GM18519 (cell line): ENCODE data around the gene UGT1A10.

Experiments
- ATAC-seq: cut with Tn5 transposase; IDR thresholded peaks from one replicate; pipeline ENCODE4 v1.9.1; 2021; ENCODE audit warnings: mild to moderate bottlenecking, moderate library complexity; ENCODE audit not compliant: unreplicated experiment, low FRiP score

Gene UGT1A10

GRCh38 chr2:233768076-233768475 lies 131.8 kb downstream of the UGT1A10 start:
- no peak for ATAC-seq

GRCh38 chr2:233769260-233769659 lies 133.0 kb downstream of the UGT1A10 start:
- no peak for ATAC-seq

- ATAC-seq: no peak
These were observed 135.9 kb downstream of the UGT1A10 start for GRCh38 chr2:233772153-233772552.

- ATAC-seq: no peak
These were observed 136.3 kb downstream of the UGT1A10 start for GRCh38 chr2:233772583-233772982.

GRCh38 chr2:233773854-233774253 lies 137.6 kb downstream of the UGT1A10 start:
- ATAC-seq: no peak

GRCh38 chr2:233775414-233775813 lies 139.2 kb downstream of the UGT1A10 start:
- no peak for ATAC-seq

- no peak for ATAC-seq
These were observed 141.8 kb downstream of the UGT1A10 start, which contains the start of gene MROH2A for GRCh38 chr2:233778030-233778429. MROH2A (plus strand) TSS chr2:233778330; CDS start chr2:233779359, 1,029 bp downstream.

GRCh38 chr2:233779722-233780121 lies 143.5 kb downstream of the UGT1A10 start:
- ATAC-seq: no peak

- ATAC-seq: no peak
These were observed 144.5 kb downstream of the UGT1A10 start for GRCh38 chr2:233780771-233781170.

- ATAC-seq: no peak
These were observed 153.3 kb downstream of the UGT1A10 start for GRCh38 chr2:233789554-233789953.

GRCh38 chr2:233791151-233791882 lies 155.1 kb downstream of the UGT1A10 start:
- ATAC-seq: no peak

GRCh38 chr2:233791883-233792329 lies 155.7 kb downstream of the UGT1A10 start:
- ATAC-seq: no peak

- ATAC-seq: no peak
These were observed 156.5 kb downstream of the UGT1A10 start for GRCh38 chr2:233792720-233793119.

- ATAC-seq: no peak
These were observed 157.3 kb downstream of the UGT1A10 start for GRCh38 chr2:233793465-233794127.

- no peak for ATAC-seq
These were observed 157.9 kb downstream of the UGT1A10 start for GRCh38 chr2:233794128-233794658.

GRCh38 chr2:233795735-233796171 lies 159.5 kb downstream of the UGT1A10 start:
- ATAC-seq: no peak

GRCh38 chr2:233796254-233796653 lies 160.0 kb downstream of the UGT1A10 start:
- no peak for ATAC-seq

- ATAC-seq: no peak
These were observed 162.3 kb downstream of the UGT1A10 start for GRCh38 chr2:233798335-233799086.

- ATAC-seq: no peak
These were observed 162.9 kb downstream of the UGT1A10 start for GRCh38 chr2:233799087-233799665.

- ATAC-seq: no peak
These were observed 163.5 kb downstream of the UGT1A10 start for GRCh38 chr2:233799716-233800115.
